K562 (cell line): ENCODE measurements around the gene MAP7D1. TPM values are rescaled to one million over a fixed set of nuclear protein-coding genes. Genes with fewer than 3 reads are reported as not detected.
A peak's percentile ranks its signal among the peaks of the same experiment; 100 is the strongest.

ENCODE experiments used
- ATAC-seq: fragments of 200-7000 bp; cut with Tn5 transposase; 3 replicates; pipeline ENCODE4 v1.9.1; 2020; ENCODE audit warnings: moderate library complexity
- BruUV-seq: library from RNA; stranded (reverse); fragments of 400-500 nt; replicated peaks from 2 replicates; lab custom pipeline; 2021; lab: Mats Ljungman, UMichigan
- CTCF ChIA-PET: fragments of 300-600 bp; formaldehyde crosslinking; extraction: SDS; loops from one replicate; lab custom pipeline; 2021; ENCODE audit warnings: low intra/inter-chr PET ratio; lab: Yijun Ruan, JAX
- POLR2A ChIA-PET: fragments of 300-600, 350-650 bp; sonication (Branson Sonifier 250); formaldehyde crosslinking; extraction: SDS; loops from one replicate; lab custom pipeline; 2021; ENCODE audit warnings: antibody characterized with exemption, inconsistent platforms; lab: Yijun Ruan, JAX
- DNase-seq, 4 experiments: peaks; one replicate each; pipeline versions ENCODE4 v3.0.0 to v3.0.0-alpha.2; 2011 to 2018; ENCODE audit warnings: low spot score in 3 of 4, mixed read lengths in 3 of 4; ENCODE audit errors: extremely low read depth in 1 of 4
- FAIRE-seq: peaks from 2 replicates; lab custom pipeline; 2011; peaks lifted over from hg19 to GRCh38; lab: Jason Lieb, UNC
- H2AFZ ChIP-seq: 2 replicates; pipeline ENCODE4 v1.6.0; 2011; ENCODE audit warnings: low read depth, low read length, control low read depth, inconsistent platforms
- H3K27ac ChIP-seq: fragments of 200-600 bp; 3 replicates; pipeline ENCODE4 v1.8.0; 2011; ENCODE audit warnings: low read depth, mild to moderate bottlenecking, control low read depth, inconsistent platforms, low read length, moderate library complexity, mixed read lengths; ENCODE audit errors: extremely low read depth
- H3K27me3 ChIP-seq, 2 experiments: fragments of 300-600 bp in 1 of 2; 2 replicates in 1 of 2; 3 replicates in 1 of 2; pipeline versions ENCODE4 v1.6.0 to v1.8.0; 2011; ENCODE audit warnings: inconsistent platforms in 2 of 2, low read length in 2 of 2, mild to moderate bottlenecking in 1 of 2, mixed read lengths in 1 of 2, moderate library complexity in 1 of 2; ENCODE audit not compliant: control insufficient read depth in 2 of 2, insufficient read depth in 2 of 2
- H3K36me3 ChIP-seq: fragments of 300-600 bp; 3 replicates; pipeline ENCODE4 v1.8.0; 2011; ENCODE audit warnings: mild to moderate bottlenecking, low read length, inconsistent platforms; ENCODE audit not compliant: control insufficient read depth, insufficient read depth
- H3K4me1 ChIP-seq, 2 experiments: fragments of 200-600 bp in 1 of 2; replicated peaks in 1 of 2; 2 replicates in 1 of 2; 3 replicates in 1 of 2; pipeline versions ENCODE4 v1.5.1 to v1.8.0; 2011; ENCODE audit warnings: inconsistent platforms in 2 of 2, low read length in 2 of 2, mild to moderate bottlenecking in 1 of 2, mixed read lengths in 1 of 2, moderate library complexity in 1 of 2; ENCODE audit not compliant: control insufficient read depth in 2 of 2, insufficient read depth in 2 of 2
- H3K4me2 ChIP-seq: 2 replicates; pipeline ENCODE4 v1.6.1; 2011; ENCODE audit warnings: low read length, control low read depth, inconsistent platforms, mixed read lengths; ENCODE audit not compliant: insufficient read depth
- H3K4me3 ChIP-seq: fragments of 200-600 bp; sonication (generic), shearing (Covaris generic); 2 replicates; pipeline ENCODE4 v1.5.1; 2016; ENCODE audit warnings: control low read depth, inconsistent platforms
- H3K79me2 ChIP-seq: fragments of 200-600 bp; 3 replicates; pipeline ENCODE4 v1.8.0; 2011; ENCODE audit warnings: low read length, inconsistent platforms; ENCODE audit not compliant: control insufficient read depth, insufficient read depth
- H3K9ac ChIP-seq, 2 experiments: 2 replicates each; pipeline versions ENCODE4 v1.6.0 to v1.6.1; 2011; ENCODE audit warnings: low read depth in 2 of 2, low read length in 2 of 2, control low read depth in 1 of 2, inconsistent platforms in 1 of 2, mild to moderate bottlenecking in 1 of 2, mixed read lengths in 1 of 2; ENCODE audit not compliant: insufficient read depth in 1 of 2
- H3K9me1 ChIP-seq: one replicate; pipeline ENCODE4 v1.6.0; 2011; ENCODE audit warnings: inconsistent platforms, mild to moderate bottlenecking, low read length, moderate library complexity; ENCODE audit not compliant: control insufficient read depth, insufficient read depth
- H3K9me3 ChIP-seq: replicated peaks from 2 replicates; pipeline ENCODE4 v1.5.1; 2011; ENCODE audit warnings: low read depth, low read length, inconsistent platforms; ENCODE audit not compliant: control insufficient read depth, insufficient read depth
- H4K20me1 ChIP-seq: replicated peaks from 2 replicates; pipeline ENCODE4 v1.6.1; 2011; ENCODE audit warnings: low read length, inconsistent platforms, mixed read lengths; ENCODE audit not compliant: control insufficient read depth, insufficient read depth
- ATF1 ChIP-seq, 2 experiments: fragments of 450-650 bp in 1 of 2; IDR thresholded peaks; 2 replicates each; pipeline ENCODE4 v1.6.1; 2016; ENCODE audit warnings: missing compliant biosample characterization in 1 of 2, missing genetic modification characterization in 1 of 2
- BCOR ChIP-seq: fragments of 450-650 bp; IDR thresholded peaks from 2 replicates; pipeline ENCODE4 v1.6.1; 2016
- DLX4 ChIP-seq: fragments of 250-450 bp; sonication (Bioruptor Pico); IDR thresholded peaks from 2 replicates; pipeline ENCODE4 v1.6.1; 2021; ENCODE audit warnings: mild to moderate bottlenecking
- E2F1 ChIP-seq: sonication (generic); formaldehyde crosslinking; IDR thresholded peaks from 2 replicates; pipeline ENCODE4 v1.8.1; 2023; ENCODE audit warnings: mild to moderate bottlenecking, missing genetic modification reagents, moderate library complexity
- ELK1 ChIP-seq: sonication (generic); formaldehyde crosslinking; IDR thresholded peaks from 2 replicates; pipeline ENCODE4 v1.8.1; 2022; ENCODE audit warnings: missing genetic modification reagents
- HNRNPLL ChIP-seq: fragments of 200-400 bp; formaldehyde crosslinking; IDR thresholded peaks from 2 replicates; pipeline ENCODE4 v1.6.1; 2017; ENCODE audit warnings: low read length, low read depth, mild to moderate bottlenecking; ENCODE audit not compliant: poor library complexity, severe bottlenecking
- MLX ChIP-seq, 2 experiments: fragments of 450-650 bp in 1 of 2; sonication (generic) in 1 of 2; formaldehyde crosslinking; conservative IDR thresholded peaks; 2 replicates each; pipeline versions ENCODE4 v1.4.0 to v1.8.1; 2020 to 2022; ENCODE audit warnings: mild to moderate bottlenecking in 1 of 2, missing genetic modification reagents in 1 of 2
- RB1 ChIP-seq: fragments of 450-650 bp; IDR thresholded peaks from 2 replicates; pipeline ENCODE4 v1.6.1; 2017; ENCODE audit warnings: low read depth, mild to moderate bottlenecking
- RBFOX2 ChIP-seq: fragments of 200-400 bp; formaldehyde crosslinking; IDR thresholded peaks from 2 replicates; pipeline ENCODE4 v1.6.1; 2017; ENCODE audit warnings: low read depth, mild to moderate bottlenecking, low read length, moderate library complexity
- USF1 ChIP-seq: sonication (generic); formaldehyde crosslinking; IDR thresholded peaks from 2 replicates; pipeline ENCODE4 v1.9.0; 2022; ENCODE audit warnings: mild to moderate bottlenecking, missing genetic modification reagents
- ZFP36 ChIP-seq: fragments of 150-350 bp; IDR thresholded peaks from 2 replicates; pipeline ENCODE4 v1.6.1; 2018; ENCODE audit warnings: low read length, low read depth; ENCODE audit not compliant: partially characterized antibody
- ZNF699 ChIP-seq: fragments of 250-450 bp; sonication (Bioruptor Pico); IDR thresholded peaks from 2 replicates; pipeline ENCODE4 v1.8.0; 2021; ENCODE audit warnings: mild to moderate bottlenecking, moderate library complexity; ENCODE audit not compliant: insufficient replicate concordance
- WGBS: fragments of 100-300 bp; shearing (Covaris generic); methylation state at CpG from one replicate; pipeline ENCODE4 v1.1.6; 2016; ENCODE audit warnings: low coverage, mixed read lengths; ENCODE audit not compliant: insufficient coverage; ENCODE audit errors: missing lambda C conversion rate; 5-methylcytosine and 5-hydroxymethylcytosine counted together
- in situ Hi-C: fragments of 300-500 bp; cut with MboI; formaldehyde crosslinking; loops from 4 replicates; pipeline ENCODE4 v1.15.0; 2018; ENCODE audit warnings: inconsistent platforms, mixed read lengths
- intact Hi-C: fragments of 100-400 bp; cut with micrococcal nuclease; formaldehyde crosslinking; loops from 2 replicates; pipeline ENCODE4 v1.14.2; 2022
- polyA plus RNA-seq, 8 experiments: library from polyadenylated mRNA; depleted of rRNA in 4 of 8; stranded (reverse) in 5 of 8; unstranded in 3 of 8; fragments of >200 nt; fragmentation: Nextera tagmentation in 2 of 8; fragmentation: Illumina TruSeq in 1 of 8; extraction: Ambion mirVana in 2 of 8; extraction: Trizol in 1 of 8; gene quantifications; 2 replicates each; pipeline versions ENCODE4 v1.2.1 to v1.2.3, GENCODE V29; 2011 to 2014; ENCODE audit warnings: inconsistent platforms in 1 of 8, missing spikeins in 1 of 8
- total RNA-seq, 7 experiments: library from RNA; depleted of rRNA in 6 of 7; stranded (reverse); fragments of >200 nt in 6 of 7; fragmentation: Illumina TruSeq in 2 of 7; extraction: Trizol in 2 of 7; gene quantifications; 2 replicates each; pipeline versions ENCODE4 v1.2.1 to v1.2.3, GENCODE V29; 2011 to 2021; ENCODE audit warnings: low replicate concordance in 1 of 7

Gene MAP7D1
- total and polyA plus RNA-seq, 9 of the 15 experiments (the other 6 are each of a cell fraction or from before 2014, with no cell fraction given): 3.6 to 108 (median 34.5) TPM

GRCh38 chr1:36112823-36113222 is 43.1 kb upstream of the MAP7D1 start:
- ATAC-seq (no peak), DNase-seq (no peak), FAIRE-seq (no peak)
- WGBS: 37% methylated on average over 9 of the region's 9 CpGs
- no peaks in the 10 kb centered on the region for H3K79me2 ChIP-seq
- no peaks in the 10 kb centered on the region for H3K9me3 ChIP-seq
- peaks cover 0 to 20% of the 10 kb centered on the region in 2 experiments; a peak in 3 of 5 replicates for H3K4me1 ChIP-seq
- H3K4me3 ChIP-seq: no peak overlapping the region
- no peaks in the 10 kb centered on the region for H3K27me3 ChIP-seq
- H3K9me1 ChIP-seq: no peaks in the 10 kb centered on the region
- intact Hi-C loops: no loop called here
- ChIA-PET CTCF (no interaction called here), POLR2A (interaction anchor here (0.8 to 1.3 kb wide), 4 partner anchors 18 to 274 kb away, joined by 3 to 5 read pairs (median 4); no protein-coding TSS in a partner anchor)
- H4K20me1 ChIP-seq: no peaks in the 10 kb centered on the region; the same call in 1 of the 2 replicates
- H3K27ac ChIP-seq: no peak overlapping the region
- BruUV-seq: no TSS peak
- H3K36me3 ChIP-seq: no peaks in the 10 kb centered on the region
- in situ Hi-C loops: no loop called here
- H3K9ac ChIP-seq: 0 out of 4 replicates have a peak overlapping the region, but pooled peaks of 1 of the 2 experiments have one; percentile 42
- no peak for TF ChIP-seq E2F1 (CRISPR knock-in tag)
- no peak for TF ChIP-seq ZNF699 (CRISPR knock-in tag)
- no peak for TF ChIP-seq ATF1 (CRISPR knock-in tag; IDR thresholded peaks at IDR 0.05)
- no peak for TF ChIP-seq ATF1 (tag; IDR thresholded peaks at IDR 0.05)
- TF ChIP-seq DLX4 (CRISPR knock-in tag): no peak
- no peak for TF ChIP-seq RBFOX2
- no peak for TF ChIP-seq ELK1 (CRISPR knock-in tag)
- TF ChIP-seq MLX (CRISPR knock-in tag; conservative IDR thresholded peaks at IDR 0.05): no peak
- TF ChIP-seq BCOR: no peak
- no peak for TF ChIP-seq RB1
- peak; percentile 23; the same call in 1 of the 2 replicates for TF ChIP-seq USF1 (CRISPR knock-in tag)
- no peak for TF ChIP-seq HNRNPLL
- peak; percentile 84 for TF ChIP-seq ZFP36
- 0 out of 2 replicates have a peak overlapping the region, but pooled peaks have one; percentile 21 for H2AFZ ChIP-seq
- H3K4me2 ChIP-seq: no peak overlapping the region
